OCI-LY1 (cell line): ENCODE results near the gene ANP32A.

Source experiments
- CTCF ChIP-seq: fragments of 200-600 bp; sonication (generic), shearing (Covaris generic); IDR thresholded peaks from 2 replicates; pipeline ENCODE4 v1.5.1; 2017; ENCODE audit warnings: mild to moderate bottlenecking, antibody characterized with exemption, low read length, moderate library complexity, mixed read lengths
- EZH2 ChIP-seq: fragments of 200-600 bp; sonication (generic), shearing (Covaris generic); IDR thresholded peaks from 2 replicates; pipeline ENCODE4 v1.8.0; 2017; ENCODE audit warnings: borderline replicate concordance, mixed run types, mild to moderate bottlenecking, antibody characterized with exemption, low read length, moderate library complexity, mixed read lengths

- TF ChIP-seq CTCF (no peak), EZH2 (no peak)
Observed at GRCh38 chr15:68774120-68774519, 46.6 kb downstream of the ANP32A start.
